HuH-7.5 (cell line): ENCODE data around the gene FCN2.
"Not testable (repeated sequence)": the region's sequence is repeated elsewhere in the genome, so short reads cannot be mapped to it uniquely, and the experiment has no call there.

Experiments
- DNase-seq: peaks from one replicate; pipeline ENCODE4 v3.0.0; 2011; ENCODE audit warnings: low spot score

Gene FCN2

GRCh38 chr9:134847752-134848432 lies 32.7 kb upstream of the FCN2 start:
- no peak for DNase-seq

DNA sequence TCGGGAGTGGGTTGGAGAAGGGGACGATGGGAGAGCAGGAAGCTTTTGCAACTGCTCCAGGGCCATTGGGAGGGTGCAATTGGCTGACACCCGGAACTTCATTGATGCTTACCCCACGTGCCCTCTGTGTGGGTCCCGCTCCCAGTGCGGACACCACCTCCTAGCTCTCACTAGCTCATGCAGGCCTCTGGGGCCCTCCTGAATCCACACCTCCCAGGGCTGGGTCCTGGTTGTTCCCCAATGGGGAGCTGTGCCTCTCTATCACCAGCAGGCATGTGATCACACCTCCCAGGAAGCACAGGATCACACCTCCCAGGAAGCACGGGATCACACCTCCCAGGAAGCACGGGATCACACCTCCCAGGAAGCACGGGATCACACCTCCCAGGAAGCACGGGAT lies 32.1 kb upstream of the FCN2 start:
- no peak for DNase-seq

DNA sequence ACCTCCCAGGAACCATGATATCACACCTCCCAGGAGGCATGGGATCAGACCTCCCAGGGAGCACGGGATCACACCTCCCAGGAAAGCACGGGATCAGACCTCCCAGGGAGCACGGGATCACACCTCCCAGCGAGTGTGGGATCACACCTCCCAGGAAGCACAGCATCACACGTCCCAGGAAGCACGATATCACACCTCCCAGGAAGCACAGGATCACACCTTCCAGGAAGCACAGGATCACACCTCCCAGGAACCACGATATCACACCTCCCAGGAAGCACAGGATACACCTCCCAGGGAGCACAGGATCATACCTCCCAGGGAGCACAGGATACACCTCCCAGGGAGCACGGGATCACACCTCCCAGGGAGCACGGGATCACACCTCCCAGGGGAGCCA lies 30.0 kb upstream of the FCN2 start:
- DNase-seq = no peak

DNA sequence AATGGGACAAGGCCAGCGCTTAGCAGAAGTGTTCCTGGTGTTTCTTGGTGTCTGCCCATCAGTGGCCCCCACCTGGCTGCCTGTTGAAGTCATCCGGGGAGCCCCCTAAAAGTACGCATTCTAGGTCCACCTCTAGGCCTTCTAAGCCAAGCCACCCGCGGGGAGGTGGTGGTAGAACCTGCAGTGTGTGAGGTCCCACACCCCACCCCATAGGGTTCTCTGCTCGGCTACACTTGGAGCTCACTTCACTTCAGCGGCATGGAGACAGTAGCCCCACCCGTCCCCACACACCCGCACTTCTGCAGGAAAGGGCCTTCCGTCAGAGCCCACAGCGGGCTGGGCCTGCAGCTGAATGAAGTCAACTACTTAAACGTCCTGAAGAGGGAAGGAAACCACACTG lies 29.6 kb upstream of the FCN2 start:
- no peak for DNase-seq

DNA sequence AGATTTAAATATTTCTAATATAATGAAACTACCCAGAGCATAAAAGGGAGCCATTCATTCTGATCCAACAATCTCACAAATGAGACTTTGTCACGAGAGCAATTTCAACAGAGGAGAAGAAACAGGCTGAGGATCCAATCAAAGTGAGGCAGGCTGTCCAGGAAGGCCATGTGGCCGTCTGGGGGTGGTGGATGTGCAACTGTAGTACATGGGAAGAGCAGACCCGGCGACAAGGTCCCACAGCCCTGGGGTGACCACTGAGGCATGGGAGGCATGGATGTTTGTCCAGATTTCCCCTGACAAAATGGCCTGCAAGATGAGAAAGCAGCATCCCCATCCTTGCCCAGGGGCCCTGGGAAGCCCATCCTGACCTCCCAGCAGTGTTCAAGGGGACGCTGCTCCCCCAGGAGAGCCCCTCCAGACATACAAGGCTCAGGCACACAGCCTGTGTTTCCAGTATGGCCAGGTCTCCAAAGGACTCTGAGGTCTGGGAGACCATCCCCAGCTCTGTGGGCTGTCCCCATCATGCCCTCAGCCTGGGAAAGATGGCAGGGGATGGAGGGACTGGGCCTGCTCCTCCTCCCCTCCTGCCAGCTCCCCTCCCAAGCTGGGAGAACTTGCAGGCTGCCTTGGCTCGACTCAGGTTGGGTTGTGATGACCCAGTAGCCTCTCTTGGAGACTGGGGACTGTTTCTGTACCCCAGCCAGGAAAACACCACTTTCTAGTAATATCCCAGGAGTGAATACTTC lies 27.5 kb upstream of the FCN2 start:
- DNase-seq = no peak

DNA sequence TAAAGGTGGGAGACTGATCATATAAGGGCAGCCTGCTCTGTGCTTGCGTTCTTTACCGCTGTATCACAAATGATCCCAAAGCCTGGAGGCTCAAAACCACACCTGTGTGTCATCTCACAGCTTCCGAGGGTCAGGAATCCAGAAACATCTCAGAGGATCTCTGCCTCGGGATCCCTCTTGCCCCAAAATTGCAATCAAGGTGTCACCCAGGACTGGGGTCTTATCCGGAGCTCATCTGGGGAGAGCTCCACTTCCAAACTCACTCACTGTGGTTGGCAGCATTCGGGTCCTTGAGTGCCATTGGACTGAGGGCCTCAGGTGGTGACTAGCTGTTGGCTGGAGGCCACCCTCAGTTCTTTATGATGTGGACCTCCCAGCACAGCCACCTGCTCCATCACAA lies 26.7 kb upstream of the FCN2 start:
- no peak for DNase-seq

GRCh38 chr9:134854541-134854981 lies 26.0 kb upstream of the FCN2 start:
- DNase-seq = no peak

- DNase-seq = no peak
Observed at GRCh38 chr9:134855231-134855899, 25.2 kb upstream of the FCN2 start.

- no peak for DNase-seq
Observed at GRCh38 chr9:134855900-134856377, 24.7 kb upstream of the FCN2 start.

DNA sequence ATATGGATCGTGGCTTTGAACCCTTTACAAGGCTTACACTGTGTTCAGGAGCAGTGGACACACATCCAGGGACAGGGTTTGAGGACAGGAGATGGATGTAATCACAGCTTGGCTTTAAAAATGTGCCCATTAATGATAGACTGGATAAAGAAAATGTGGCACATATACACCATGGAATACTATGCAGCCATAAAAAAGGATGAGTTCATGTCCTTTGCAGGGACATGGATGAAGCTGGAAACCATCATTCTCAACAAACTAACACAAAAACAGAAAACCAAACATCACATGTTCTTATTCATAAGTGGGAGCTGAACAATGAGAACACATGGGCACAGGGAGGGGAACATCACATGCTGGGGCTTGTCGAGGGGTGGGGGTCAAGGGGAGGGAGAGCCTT lies 23.2 kb upstream of the FCN2 start:
- DNase-seq = not testable (repeated sequence)

DNA sequence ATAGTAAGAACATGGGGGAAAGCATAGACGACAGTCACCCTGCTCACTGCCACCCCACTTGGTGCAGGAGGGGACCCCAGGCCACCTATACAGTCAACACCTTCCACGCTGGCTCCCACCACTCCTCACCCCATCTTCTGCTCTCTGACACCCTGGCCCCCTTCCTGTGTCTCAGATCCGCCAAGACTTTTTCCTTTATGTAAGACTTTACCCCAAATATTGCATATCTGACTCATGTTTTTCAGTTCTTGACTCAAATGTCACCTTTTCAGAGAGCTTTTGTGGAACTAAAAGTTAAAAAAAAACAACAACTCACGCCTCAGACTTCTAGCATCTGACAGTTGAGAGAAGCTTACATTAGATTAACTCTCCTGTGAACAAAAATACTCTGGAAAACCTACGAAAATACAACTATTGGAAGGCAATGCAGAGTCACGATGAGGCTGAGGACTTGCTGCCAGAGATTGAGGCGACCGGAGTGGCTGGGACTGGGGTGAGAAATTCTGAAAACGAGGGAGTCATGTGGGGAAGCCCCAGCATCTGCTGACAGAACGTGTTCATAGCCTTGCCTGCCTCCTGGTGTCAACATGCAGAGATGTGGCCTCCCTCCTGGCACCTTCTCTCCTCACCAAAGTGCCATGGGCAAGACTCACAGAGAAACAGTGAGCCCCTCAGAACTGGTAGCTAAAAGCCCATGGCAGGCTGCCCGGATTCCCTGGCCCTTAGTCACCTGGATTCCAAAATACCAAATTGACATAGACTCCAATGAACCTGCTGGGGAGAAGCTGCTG lies 22.4 kb upstream of the FCN2 start:
- no peak for DNase-seq

DNA sequence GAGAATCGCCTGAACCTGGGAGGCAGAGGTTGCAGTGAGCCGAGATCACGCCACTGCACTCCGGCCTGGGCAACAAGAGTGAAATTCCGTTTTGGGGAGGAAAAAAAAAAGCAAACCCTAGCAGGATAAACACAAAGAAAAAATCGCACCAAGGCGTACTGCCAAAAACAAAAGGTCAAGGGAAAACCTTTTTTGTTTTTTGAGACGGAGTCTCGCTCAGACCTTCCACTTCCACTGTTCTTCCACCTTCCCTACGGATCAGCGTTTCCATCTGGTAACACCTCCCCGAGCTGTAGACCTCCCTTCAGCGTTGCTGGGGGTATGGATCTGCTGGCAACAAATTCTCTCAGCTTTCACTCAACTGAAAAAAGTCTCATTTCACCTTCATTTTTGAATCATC lies 20.1 kb upstream of the FCN2 start:
- DNase-seq = no peak

DNA sequence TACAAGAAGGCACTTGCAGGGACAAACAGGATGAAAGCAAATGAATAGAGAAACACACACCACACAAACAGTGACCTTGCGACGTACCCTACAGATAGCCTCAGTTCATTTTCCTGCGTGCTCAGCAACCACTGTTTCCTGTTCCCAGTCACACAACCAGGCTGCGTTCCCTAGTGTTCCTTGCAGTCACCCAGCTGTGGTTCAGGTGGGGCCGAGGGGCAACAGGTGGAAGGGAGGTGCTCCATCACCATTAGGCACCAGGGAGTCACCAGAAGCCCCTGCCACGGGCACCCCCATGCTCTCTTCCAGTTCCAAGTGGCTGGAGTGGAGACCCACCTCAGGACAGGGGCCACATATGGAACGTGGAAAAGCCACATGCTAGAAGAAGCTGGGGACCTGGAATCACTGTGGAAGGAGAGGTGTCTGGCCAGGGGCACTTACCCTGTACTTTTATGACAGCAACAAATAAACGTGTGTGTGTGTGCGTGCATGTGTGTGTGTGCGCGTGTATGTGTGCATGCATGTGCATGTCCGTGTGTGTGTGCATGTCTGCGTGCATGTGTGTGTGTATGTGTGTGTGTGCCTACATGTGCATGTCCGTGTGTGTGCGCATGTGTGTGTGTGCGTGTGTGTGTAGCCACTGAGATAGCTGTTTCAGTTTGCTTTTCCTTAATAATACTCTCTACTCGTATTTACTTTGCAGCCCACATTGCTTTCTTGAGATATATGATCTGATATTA lies 18.8 kb upstream of the FCN2 start:
- DNase-seq = no peak

DNA sequence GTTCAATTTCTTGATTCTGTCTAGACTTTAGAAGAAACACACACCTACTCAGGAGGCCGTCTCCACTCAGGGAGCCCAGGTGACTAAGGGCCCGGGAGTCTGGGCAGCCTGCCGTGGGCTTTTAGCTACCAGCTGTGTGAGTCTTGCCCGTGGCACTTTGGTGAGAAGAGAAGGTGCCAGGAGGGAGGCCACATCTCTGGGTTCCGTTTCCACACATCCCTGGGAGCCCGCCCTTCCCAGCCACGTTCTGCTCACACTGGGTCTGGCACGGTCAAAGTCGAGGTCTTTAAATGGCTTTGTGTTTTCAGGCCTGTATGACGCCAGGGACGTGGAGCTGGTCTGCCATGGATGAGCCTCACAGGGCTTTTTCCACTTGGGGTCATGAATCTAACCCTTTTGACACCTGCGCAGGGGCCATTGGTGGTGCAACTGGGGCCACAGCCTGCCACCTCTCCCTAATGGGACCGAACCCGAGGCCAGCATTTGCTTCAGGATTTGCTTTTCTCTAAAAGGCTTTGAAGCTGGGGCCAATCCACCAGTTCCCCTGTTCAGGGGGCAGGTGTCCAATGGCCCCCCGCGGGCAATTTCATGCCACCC lies 17.2 kb upstream of the FCN2 start:
- no peak for DNase-seq

DNA sequence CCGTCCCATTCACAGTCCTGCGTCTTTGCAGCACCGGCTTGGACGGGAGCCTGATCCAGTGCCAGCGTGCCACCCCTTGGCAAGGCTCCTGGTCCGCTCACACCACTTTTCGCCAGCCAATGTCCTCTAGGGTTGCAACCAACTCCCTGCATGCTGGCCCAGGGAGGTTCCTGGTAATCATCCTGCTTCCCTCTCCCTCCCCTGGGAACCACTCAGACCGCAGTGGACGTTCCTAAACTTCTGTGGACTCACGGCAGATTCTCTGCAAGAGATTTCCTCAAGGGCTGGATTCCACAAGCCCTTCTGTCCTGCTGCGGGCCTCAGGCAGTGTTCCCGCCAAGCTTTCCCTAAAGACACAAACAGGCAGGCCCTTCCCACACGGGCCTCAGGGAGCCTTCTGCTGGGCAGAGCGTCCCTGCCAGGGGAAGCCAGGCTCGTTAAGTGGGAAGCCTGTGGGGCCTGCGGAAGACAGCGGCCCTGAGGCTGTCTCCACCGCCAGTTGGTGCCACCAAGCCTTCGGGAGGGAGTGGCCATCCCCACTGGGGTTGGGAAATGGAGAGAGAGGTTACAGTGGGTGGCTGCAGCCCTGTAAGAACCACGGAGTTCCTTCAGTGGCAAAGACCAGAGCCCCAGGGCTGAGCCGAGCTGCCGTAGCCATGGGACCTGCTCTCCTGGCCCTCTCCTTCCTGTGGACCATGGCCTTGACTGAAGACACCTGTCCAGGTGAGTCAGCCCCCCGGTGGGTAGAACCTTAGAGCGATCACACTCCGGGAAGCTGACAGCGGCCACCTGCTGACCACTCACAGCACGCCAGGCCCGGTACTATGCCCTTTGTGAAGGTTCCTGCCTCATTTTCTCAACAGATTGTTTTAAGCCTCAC lies 16.4 kb upstream of the FCN2 start:
- DNase-seq = no peak

- DNase-seq = no peak
Observed at GRCh38 chr9:134864821-134865190, 15.8 kb upstream of the FCN2 start.

GRCh38 chr9:134867917-134868750 lies 12.5 kb upstream of the FCN2 start:
- no peak for DNase-seq

GRCh38 chr9:134868751-134869553 lies 11.7 kb upstream of the FCN2 start:
- DNase-seq = no peak
